Melanocyte of skin (primary cell): ENCODE data around the gene ZNF684. TPM values are rescaled to one million over a fixed set of nuclear protein-coding genes. Genes with fewer than 3 reads are reported as not detected.

Experiments
- small RNA-seq, 2 donors: library from RNA; depleted of rRNA; stranded (forward); fragments of <200 nt; gene quantifications; one replicate each; pipeline ENCODE3, GENCODE V24; 2012
- total RNA-seq, 2 donors: library from RNA; depleted of rRNA; stranded (reverse); fragments of >200 nt; gene quantifications; 2 replicates each; pipeline ENCODE4 v1.2.3, GENCODE V29; 2012

Gene ZNF684
- total RNA-seq = 1 to 10 TPM; 3.7 to 5.2 TPM

GRCh38 chr1:40531381-40532061, at the start of gene ZNF684:
Gene ZNF684, plus strand, starts transcription at chr1:40531637. Its CDS starts 1,530 bp downstream, at chr1:40533167.

DNA sequence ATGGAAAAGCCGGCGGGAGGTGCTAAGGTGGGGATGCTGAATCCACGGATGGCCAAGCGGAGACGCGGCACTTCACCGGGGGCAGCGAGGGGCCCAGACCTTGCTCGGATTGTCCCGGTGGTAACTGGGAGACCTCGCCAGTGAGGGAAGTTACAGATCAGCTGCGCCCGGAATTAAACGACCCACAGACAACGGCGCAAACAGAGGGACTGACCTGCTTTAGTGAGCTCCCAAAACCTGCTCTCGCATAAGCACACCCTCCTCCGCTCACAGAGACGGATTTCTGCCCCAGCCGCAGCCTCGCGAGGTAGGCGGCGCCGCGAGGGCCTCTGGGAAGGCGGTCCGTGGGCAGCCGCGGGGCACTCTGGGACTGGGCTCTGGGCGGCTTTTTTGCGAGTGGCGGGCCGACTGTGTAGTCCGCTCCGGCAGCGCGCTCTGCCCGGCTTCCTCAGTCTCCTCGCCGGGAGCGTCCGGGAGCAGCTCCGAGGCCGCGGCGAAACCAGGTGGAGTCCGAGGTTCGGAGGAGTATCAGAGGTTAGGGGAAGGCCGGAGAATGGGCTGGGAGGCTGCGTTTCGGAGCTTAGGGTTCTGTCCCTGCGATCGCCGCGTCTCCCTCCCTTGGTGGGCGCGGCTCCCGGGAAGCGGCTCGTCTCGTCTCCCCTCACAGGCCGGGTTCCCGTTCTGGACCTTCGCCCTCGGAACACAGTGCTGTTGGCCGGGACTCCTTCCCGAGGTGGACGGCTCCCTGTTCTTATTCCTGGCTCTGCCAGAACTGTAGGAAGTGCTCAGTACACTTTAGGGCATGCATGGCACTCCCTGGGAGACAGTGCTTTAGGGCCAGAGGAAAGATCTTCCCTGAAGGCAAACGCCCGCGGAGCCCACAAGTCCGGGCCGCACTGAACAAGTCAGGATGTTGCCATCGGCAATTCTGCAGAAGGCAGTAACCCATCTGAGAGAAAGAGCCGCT, 22.8 kb upstream of the ZNF684 start, which contains the start of gene EXO5:
Gene EXO5, plus strand, starts transcription at position 393 of the 967 bp plus-strand sequence. CDS start 5,778 bp downstream, outside the sequence.

Small RNA genes lying within 50 kb of the gene (small RNA-seq; reads per million reads assigned to genes)
- gene AL356379.1 = 0 reads per million in 2 donors

Other genes with a start within 250 kb of the ZNF684 start
- gene COL9A2, start 214.4 kb upstream of the ZNF684 start, total RNA-seq = under 1 TPM; 0.34 to 0.67 TPM
- gene SMAP2, start 157.9 kb upstream of the ZNF684 start, total RNA-seq = 10 to 100 TPM; 16.9 to 29.6 TPM
- gene ZFP69B, start 81.2 kb upstream of the ZNF684 start, total RNA-seq = 1 to 10 TPM; 2.0 to 2.8 TPM
- 1 to 10 TPM; 4.1 to 4.7 TPM for gene ZFP69, start 54.3 kb upstream of the ZNF684 start, total RNA-seq
- gene EXO5, start 22.9 kb upstream of the ZNF684 start, total RNA-seq = 10 to 100 TPM in 1 of 2 donors, 1 to 10 TPM in 1; 7.6 to 13.0 TPM
- gene RIMS3, start 134.0 kb downstream of the ZNF684 start, total RNA-seq = under 1 TPM; 0.69 to 1.00 TPM
- gene NFYC, start 160.1 kb downstream of the ZNF684 start, total RNA-seq = 10 to 100 TPM; 32.0 to 36.0 TPM